Right cardiac atrium (tissue), 5 donors: Measurements from ENCODE around the gene GPRC5C. TPM values are rescaled to one million over a fixed set of nuclear protein-coding genes. Genes with fewer than 3 reads are reported as not detected.

Source experiments
- polyA plus RNA-seq: library from polyadenylated mRNA; stranded (reverse); fragments of 200-250 nt; gene quantifications from one replicate; pipeline ENCODE4 v1.2.3, GENCODE V29; 2013
- total RNA-seq, 4 donors: library from RNA; stranded (reverse); fragmentation: NEBNext Ultra II Directional; extraction: Animal tissue kit (Norgen Biotek cat#: 25700); gene quantifications; one replicate each; pipeline ENCODE4 v1.2.1, GENCODE V29; 2021
- donor health status: healthy with polysubstance abuse.
- donor health status: DM: no; HTN: yes; CAD: no.
- donor health status: DM: no; HTN: no; CAD: no.
- donor health status: DM: no; HTN: yes; CAD: no; lungs with severe emphysema.
- donor health status: DM: yes; HTN: yes; CAD: no.

The GPRC5C gene
- total and polyA plus RNA-seq, 5 donors, result 26.5 to 40.8 (median 30.4) TPM

Other genes with a start within 250 kb of the GPRC5C start
- 100 to 1,000 TPM; 647 to 821 (median 732) TPM for gene RPL38, start 228.4 kb upstream of the GPRC5C start, total RNA-seq
- 1,420 TPM for gene RPL38, start 228.4 kb upstream of the GPRC5C start, polyA plus RNA-seq
- gene TTYH2, start 218.5 kb upstream of the GPRC5C start, total RNA-seq, result 10 to 100 TPM; 16.7 to 30.4 (median 24.9) TPM
- gene TTYH2, start 218.5 kb upstream of the GPRC5C start, polyA plus RNA-seq, result 15.5 TPM
- under 1 TPM in 1 of 4 donors, not detected in 3; 0.33 TPM for gene DNAI2, start 157.9 kb upstream of the GPRC5C start, total RNA-seq
- gene DNAI2, start 157.9 kb upstream of the GPRC5C start, polyA plus RNA-seq, result not detected
- gene KIF19, start 105.9 kb upstream of the GPRC5C start, total RNA-seq, result under 1 TPM; 0.14 to 0.38 (median 0.25) TPM
- 0.88 TPM for gene KIF19, start 105.9 kb upstream of the GPRC5C start, polyA plus RNA-seq
- gene BTBD17, start 70.2 kb upstream of the GPRC5C start, total RNA-seq, result not detected
- not detected for gene BTBD17, start 70.2 kb upstream of the GPRC5C start, polyA plus RNA-seq
- gene GPR142, start 64.6 kb upstream of the GPRC5C start, total RNA-seq, result not detected
- not detected for gene GPR142, start 64.6 kb upstream of the GPRC5C start, polyA plus RNA-seq
- 1 to 10 TPM; 4.8 to 5.7 (median 5.4) TPM for gene CD300A, start 34.5 kb downstream of the GPRC5C start, total RNA-seq
- gene CD300A, start 34.5 kb downstream of the GPRC5C start, polyA plus RNA-seq, result 2.2 TPM
- under 1 TPM in 1 of 4 donors, not detected in 3; 0.09 TPM for gene CD300LB, start 99.4 kb downstream of the GPRC5C start, total RNA-seq
- 0.09 TPM for gene CD300LB, start 99.4 kb downstream of the GPRC5C start, polyA plus RNA-seq
- gene CD300C, start 114.0 kb downstream of the GPRC5C start, total RNA-seq, result 1 to 10 TPM in 3 of 4 donors, under 1 TPM in 1; 0.62 to 2.1 (median 1.5) TPM
- gene CD300C, start 114.0 kb downstream of the GPRC5C start, polyA plus RNA-seq, result 0.11 TPM
- not detected for gene CD300H, start 135.4 kb downstream of the GPRC5C start, total RNA-seq
- gene CD300H, start 135.4 kb downstream of the GPRC5C start, polyA plus RNA-seq, result not detected
- gene CD300LD, start 160.2 kb downstream of the GPRC5C start, total RNA-seq, result not detected
- not detected for gene CD300LD, start 160.2 kb downstream of the GPRC5C start, polyA plus RNA-seq
- under 1 TPM; 0.38 to 0.94 (median 0.67) TPM for gene CD300E, start 191.7 kb downstream of the GPRC5C start, total RNA-seq
- gene CD300E, start 191.7 kb downstream of the GPRC5C start, polyA plus RNA-seq, result 0.45 TPM